ENCODE results near the gene ATP1B1.
A peak's percentile ranks its signal among the peaks of the same experiment; 100 is the strongest.

- TF ChIP-seq CTCF (IDR thresholded peaks at IDR 0.05): no peak
- TF ChIP-seq POLR2A (IDR thresholded peaks at IDR 0.05): peak in 1 of 4 donors; percentile 13
Observed at GRCh38 chr1:169109561-169110134, 3.2 kb downstream of the ATP1B1 start.
